ENCODE results near the gene SLC2A1. TPM values are rescaled to one million over a fixed set of nuclear protein-coding genes. Genes with fewer than 3 reads are reported as not detected.

The SLC2A1 gene
- total RNA-seq, 6 donors from 2014 or later, result 6.3 to 24.3 (median 10.5) TPM

DNA sequence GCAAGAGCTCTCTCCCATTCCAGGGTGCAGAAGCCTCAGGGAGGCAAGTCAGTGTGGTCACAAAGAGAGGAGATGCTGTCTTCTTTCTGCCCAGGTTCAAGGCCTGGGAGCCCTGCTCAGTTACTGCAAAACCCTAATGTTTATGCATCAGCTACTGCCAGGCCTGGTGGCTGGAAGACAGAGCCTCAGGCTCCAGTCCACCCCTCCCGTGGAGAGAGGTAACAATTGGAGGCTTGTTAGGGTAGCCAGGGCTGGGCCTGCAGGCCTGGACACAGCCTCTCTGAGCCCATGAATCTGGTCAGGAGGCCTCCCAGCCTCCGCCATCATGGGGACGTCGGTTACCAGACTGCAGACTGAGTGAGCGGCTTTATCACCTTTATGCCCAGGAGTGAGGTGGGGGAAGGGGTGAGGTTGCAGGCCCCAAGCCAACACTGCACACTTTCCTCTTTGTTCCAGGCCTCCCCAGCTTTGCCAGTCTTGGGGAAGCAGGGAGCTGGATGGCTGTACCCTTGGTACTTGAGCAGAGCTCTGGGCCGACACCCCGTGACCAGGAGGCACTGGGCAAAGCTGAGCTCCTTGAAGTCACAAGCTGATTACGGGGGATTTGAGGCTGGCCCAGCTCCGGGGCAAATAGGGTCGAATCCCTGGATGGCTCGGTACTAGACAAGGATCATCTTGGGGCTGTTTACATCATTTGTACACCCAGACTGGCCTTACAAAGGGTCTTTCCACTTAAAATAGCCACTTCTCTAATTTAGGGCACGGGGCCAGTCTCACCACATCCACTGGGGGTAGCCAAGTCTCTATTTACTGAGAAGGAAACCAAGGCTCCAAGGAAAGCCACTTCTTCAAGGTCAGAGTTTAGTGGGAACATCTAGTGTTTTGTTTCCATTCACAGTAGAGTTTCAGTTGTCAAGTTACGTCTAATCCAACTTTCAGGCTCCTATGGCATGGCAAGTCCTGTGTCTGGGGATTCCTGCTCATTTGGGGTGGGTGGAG is 5.2 kb downstream of the SLC2A1 start:
- Histone ChIP-seq H3K27me3 (no peaks in the 10 kb centered on the region), H3K9me3 (no peaks in the 10 kb centered on the region), H3K4me1 (peaks cover 12 to 35% (median 20%) of the 10 kb centered on the region in 4 donors), H3K4me3 (no peak overlapping the region), H3K36me3 (no peaks in the 10 kb centered on the region), H3K27ac (peak overlapping the region in 2 of 4 donors; percentile 27 to 49)
- no peak for ATAC-seq (ENCODE audit: low FRiP score in 2 of 2)
- TF ChIP-seq POLR2A (IDR thresholded peaks at IDR 0.05), result no peak
- no peak for TF ChIP-seq POLR2AphosphoS5 (IDR thresholded peaks at IDR 0.05)
- TF ChIP-seq, protein P1, sequence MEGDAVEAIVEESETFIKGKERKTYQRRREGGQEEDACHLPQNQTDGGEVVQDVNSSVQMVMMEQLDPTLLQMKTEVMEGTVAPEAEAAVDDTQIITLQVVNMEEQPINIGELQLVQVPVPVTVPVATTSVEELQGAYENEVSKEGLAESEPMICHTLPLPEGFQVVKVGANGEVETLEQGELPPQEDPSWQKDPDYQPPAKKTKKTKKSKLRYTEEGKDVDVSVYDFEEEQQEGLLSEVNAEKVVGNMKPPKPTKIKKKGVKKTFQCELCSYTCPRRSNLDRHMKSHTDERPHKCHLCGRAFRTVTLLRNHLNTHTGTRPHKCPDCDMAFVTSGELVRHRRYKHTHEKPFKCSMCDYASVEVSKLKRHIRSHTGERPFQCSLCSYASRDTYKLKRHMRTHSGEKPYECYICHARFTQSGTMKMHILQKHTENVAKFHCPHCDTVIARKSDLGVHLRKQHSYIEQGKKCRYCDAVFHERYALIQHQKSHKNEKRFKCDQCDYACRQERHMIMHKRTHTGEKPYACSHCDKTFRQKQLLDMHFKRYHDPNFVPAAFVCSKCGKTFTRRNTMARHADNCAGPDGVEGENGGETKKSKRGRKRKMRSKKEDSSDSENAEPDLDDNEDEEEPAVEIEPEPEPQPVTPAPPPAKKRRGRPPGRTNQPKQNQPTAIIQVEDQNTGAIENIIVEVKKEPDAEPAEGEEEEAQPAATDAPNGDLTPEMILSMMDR (IDR thresholded peaks at IDR 0.05), result no peak
- no peak for TF ChIP-seq EP300 (IDR thresholded peaks at IDR 0.05)
- DNase-seq, result no peak
- 84 to 95% methylated on average over 6 to 13 of the region's 13 CpGs for WGBS, 2 donors

DNA sequence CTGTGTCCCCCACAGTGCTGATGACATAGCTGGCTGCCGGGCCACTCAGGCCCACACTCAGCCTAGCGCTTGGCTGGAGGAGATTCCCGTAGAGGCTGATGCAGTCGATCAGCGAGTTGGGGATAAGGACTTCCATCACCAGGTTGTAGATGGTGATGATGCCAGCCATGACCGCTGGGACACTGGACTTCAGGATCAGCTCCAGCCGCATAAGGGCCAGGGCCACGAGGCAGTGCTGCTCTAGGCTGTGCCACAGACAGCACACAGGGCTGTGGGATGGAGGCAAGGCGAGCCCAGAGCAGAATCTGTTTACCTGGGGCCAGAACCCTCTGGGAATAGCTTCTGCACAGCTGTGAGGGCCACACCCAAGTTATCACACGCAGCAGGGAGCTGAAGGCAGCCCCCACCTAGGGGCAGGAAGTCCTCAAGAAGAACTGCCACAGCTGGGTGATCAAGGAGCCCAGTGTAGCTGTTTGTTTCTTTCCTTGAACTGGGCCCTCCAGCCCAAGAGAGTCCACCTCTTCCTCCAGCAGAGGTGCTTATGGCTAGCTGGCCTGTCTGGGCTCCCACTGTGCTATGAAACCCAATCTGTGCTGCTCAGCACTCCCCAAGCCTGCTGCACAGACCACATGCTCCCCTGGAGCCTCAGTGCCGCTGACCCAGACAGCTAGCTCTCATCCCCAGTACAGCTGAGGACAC is 6.2 kb downstream of the SLC2A1 start:
- TF ChIP-seq, protein P1 (IDR thresholded peaks at IDR 0.05), result no peak
- TF ChIP-seq POLR2AphosphoS5 (IDR thresholded peaks at IDR 0.05) (no peak), POLR2A (IDR thresholded peaks at IDR 0.05) (no peak), EP300 (IDR thresholded peaks at IDR 0.05) (no peak)
- Histone ChIP-seq H3K4me1 (peaks cover 5 to 26% (median 14%) of the 10 kb centered on the region in 4 donors), H3K36me3 (no peaks in the 10 kb centered on the region), H3K9me3 (no peaks in the 10 kb centered on the region), H3K27ac (peak overlapping the region in 2 of 4 donors; percentile 27 to 49), H3K4me3 (no peak overlapping the region), H3K27me3 (no peaks in the 10 kb centered on the region)
- DNase-seq (no peak), ATAC-seq (ENCODE audit: low FRiP score in 2 of 2) (no peak)
- WGBS, 2 donors, result 87 to 93% methylated on average over 8 to 11 of the region's 11 CpGs

DNA sequence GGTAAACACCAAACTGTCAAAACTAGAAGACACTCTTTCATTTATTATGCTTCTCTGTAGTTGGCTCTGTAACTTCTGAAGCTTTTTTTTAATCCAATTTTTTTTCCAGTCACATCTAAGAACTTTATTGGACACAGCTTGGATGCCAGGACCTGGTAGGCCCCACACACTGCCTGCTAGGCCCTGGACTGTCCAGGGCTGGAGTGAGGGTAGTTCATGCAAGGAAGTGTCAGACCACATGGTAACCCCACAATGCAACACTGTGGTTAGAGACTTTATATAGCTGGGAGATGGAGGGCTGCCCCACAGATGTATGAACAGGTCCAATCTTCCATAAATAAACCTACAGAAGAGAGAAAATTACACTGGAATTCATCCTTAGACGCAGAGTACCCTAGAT is 7.1 kb downstream of the SLC2A1 start:
- H3K27ac ChIP-seq, result peak overlapping the region in 1 of 4 donors; percentile 27
- H3K4me1 ChIP-seq, result peaks cover 4 to 17% (median 11%) of the 10 kb centered on the region in 4 donors
- 100% methylated on average over 1 of the region's 1 CpG for WGBS, 2 donors
- no peaks in the 10 kb centered on the region for H3K9me3 ChIP-seq
- no peaks in the 10 kb centered on the region for H3K36me3 ChIP-seq
- TF ChIP-seq, protein P1 (IDR thresholded peaks at IDR 0.05), result no peak
- TF ChIP-seq POLR2A (IDR thresholded peaks at IDR 0.05) (no peak), POLR2AphosphoS5 (IDR thresholded peaks at IDR 0.05) (no peak), EP300 (IDR thresholded peaks at IDR 0.05) (no peak)
- DNase-seq (no peak), ATAC-seq (ENCODE audit: low FRiP score in 2 of 2) (no peak)
- no peak overlapping the region for H3K4me3 ChIP-seq
- H3K27me3 ChIP-seq, result no peaks in the 10 kb centered on the region

DNA sequence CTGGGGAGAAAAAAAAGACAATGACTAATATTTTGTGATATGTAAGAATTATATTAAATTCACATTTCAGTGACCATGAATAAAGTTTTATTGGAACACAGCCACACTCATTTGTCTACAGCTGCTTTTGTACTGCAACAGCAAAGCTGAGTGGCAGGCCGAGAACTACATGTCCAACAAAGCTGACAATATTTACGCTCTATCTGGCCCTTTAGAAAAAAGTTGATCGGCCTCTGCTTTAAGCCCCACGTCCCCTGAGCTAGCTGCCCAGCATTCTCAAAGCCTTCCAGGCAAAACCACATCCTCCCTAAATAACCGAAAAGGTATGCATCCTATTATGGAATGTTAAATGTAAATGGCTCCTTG is 8.6 kb downstream of the SLC2A1 start:
- Histone ChIP-seq H3K36me3 (no peaks in the 10 kb centered on the region), H3K27ac (no peak overlapping the region), H3K4me1 (peaks cover 5 to 24% (median 14%) of the 10 kb centered on the region in 4 donors), H3K4me3 (no peak overlapping the region), H3K9me3 (no peaks in the 10 kb centered on the region), H3K27me3 (no peaks in the 10 kb centered on the region)
- ATAC-seq (ENCODE audit: low FRiP score in 2 of 2) (no peak), DNase-seq (no peak)
- WGBS, 2 donors, result 80 to 91% methylated on average over 5 of the region's 5 CpGs
- TF ChIP-seq EP300 (IDR thresholded peaks at IDR 0.05) (no peak), POLR2AphosphoS5 (IDR thresholded peaks at IDR 0.05) (no peak), POLR2A (IDR thresholded peaks at IDR 0.05) (no peak)
- TF ChIP-seq, protein P1 (IDR thresholded peaks at IDR 0.05), result no peak
